ENCODE results near the gene C5. TPM values are rescaled to one million over a fixed set of nuclear protein-coding genes. Genes with fewer than 3 reads are reported as not detected.
"Not testable (repeated sequence)": the region's sequence is repeated elsewhere in the genome, so short reads cannot be mapped to it uniquely, and the experiment has no call there.

C5 gene
- 2.4 and 3.8 TPM in 2 replicates for polyA plus RNA-seq (2014; cell fraction: cytosol; rRNA removed)
- polyA plus RNA-seq (2014; cell fraction: nucleus; rRNA removed), result 2.4 and 3.0 TPM in 2 replicates

- no peak for DNase-seq (ENCODE audit: low spot score)
These were observed at the start of gene C5 for GRCh38 chr9:121050128-121050988. Gene C5, minus strand, starts transcription at chr9:121050275. Its CDS starts 29 bp downstream, at chr9:121050246.

GRCh38 chr9:121098567-121099198 lies 48.6 kb upstream of the C5 start:
- DNase-seq (ENCODE audit: low spot score), result no peak

- peak; percentile 65 for DNase-seq (ENCODE audit: low spot score)
These were observed 45.0 kb upstream of the C5 start for GRCh38 chr9:121095057-121095456.

DNA sequence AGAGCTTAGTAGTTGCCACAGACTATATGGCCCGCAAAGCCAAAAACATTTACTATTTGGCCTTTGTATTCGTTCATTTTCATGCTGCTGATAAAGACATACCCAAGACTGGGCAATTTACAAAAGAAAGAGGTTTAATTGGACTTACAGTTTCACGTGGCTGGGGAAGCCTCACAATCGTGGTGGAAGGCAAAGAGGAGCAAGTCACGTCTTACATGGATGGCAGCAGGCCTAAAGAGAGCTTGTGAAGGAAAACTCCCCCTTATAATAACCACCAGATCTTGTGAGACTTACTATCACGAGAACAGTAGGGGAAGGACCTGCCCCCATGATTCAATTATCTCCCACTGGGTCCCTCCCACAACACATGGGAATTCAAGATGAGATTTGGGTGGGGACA lies 40.7 kb upstream of the C5 start:
- DNase-seq (ENCODE audit: low spot score), result not testable (repeated sequence)

GRCh38 chr9:121088576-121088975 lies 38.5 kb upstream of the C5 start:
- DNase-seq (ENCODE audit: low spot score), result no peak

GRCh38 chr9:121085661-121086060 lies 35.6 kb upstream of the C5 start:
- DNase-seq (ENCODE audit: low spot score), result no peak

DNA sequence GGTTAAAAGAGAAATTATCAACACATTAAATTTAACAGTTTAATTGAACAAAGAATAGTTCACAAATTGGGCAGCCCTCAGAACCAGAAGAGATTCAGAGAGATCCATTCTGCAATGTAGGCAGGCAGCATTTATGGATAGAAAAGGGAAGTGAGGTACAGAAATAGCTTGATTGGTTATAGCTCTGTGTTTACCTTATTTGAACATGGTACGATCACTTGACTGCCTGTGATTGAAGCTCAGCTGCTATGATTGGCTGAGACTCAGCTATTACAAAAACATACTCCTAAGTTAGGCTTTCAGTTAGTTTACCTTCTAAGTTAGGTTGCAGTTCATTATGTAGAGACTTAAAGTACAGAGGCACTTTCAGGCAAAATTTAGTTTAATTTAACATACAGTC lies 32.0 kb upstream of the C5 start:
- no peak for DNase-seq (ENCODE audit: low spot score)

DNA sequence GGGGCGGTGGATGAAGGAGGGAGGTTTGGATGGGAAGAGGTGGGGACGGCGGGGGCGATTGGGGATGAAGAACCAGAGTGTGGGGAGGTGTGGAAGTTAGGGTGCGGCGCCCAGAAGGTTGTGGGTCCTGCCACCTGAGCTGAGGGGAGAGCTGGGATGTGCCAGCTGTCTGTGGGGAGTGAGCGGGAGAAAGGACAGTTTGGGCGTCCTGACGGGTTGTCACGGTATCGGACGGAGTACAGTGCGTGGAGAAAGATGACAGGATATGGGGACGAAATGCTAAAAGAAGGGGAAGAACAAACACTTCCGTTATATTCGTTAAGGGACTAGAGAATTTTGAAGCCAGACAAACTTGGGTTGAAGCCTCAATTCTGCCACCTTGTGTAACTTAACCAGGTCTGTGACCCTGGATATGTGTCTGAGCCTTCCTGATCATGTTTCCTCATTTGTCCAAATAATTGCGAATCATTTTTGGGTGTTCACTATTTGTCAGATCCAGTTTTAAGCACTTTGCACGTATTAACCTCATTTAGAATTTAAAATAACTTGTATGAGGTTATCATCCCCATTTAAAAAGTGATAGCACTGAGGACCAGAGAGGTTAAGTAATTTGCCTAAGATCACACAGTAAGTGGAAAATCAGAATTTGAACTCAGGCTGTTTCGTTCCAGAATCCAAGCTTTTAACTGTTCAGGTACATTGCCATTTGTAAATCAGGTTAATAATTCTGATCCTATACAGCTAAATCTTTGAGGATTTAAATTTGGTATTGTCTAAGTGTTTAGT lies 25.4 kb upstream of the C5 start:
- no peak for DNase-seq (ENCODE audit: low spot score)

GRCh38 chr9:121074370-121075250 lies 24.5 kb upstream of the C5 start, which contains the start of gene CNTRL:
Gene CNTRL, plus strand, starts transcription at chr9:121074955. Its CDS starts 13,372 bp downstream, at chr9:121088327.
- peak; percentile 95 for DNase-seq (ENCODE audit: low spot score)

DNA sequence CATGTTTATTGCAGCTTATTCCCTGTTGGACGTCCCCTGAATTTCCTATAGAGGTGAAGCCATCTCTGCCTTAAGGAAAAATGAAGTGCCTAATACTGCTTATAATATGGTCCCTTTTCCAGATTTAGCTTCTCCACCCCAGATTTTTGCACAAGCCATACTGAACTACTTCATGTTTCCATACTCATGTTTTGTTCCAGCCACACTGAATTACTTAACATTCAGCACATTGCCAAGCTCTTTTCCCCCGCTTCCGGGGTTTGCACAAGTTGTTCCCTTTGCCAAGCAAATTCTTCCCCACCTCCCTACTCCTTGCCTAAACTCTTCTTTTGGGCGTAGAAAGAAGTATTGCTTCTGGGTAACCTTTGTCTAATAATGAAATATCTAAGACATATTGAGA lies 23.0 kb upstream of the C5 start:
- DNase-seq (ENCODE audit: low spot score), result no peak

- no peak for DNase-seq (ENCODE audit: low spot score)
These were observed 21.8 kb upstream of the C5 start for GRCh38 chr9:121071756-121072421.

GRCh38 chr9:121071370-121071755 lies 21.3 kb upstream of the C5 start:
- no peak for DNase-seq (ENCODE audit: low spot score)

DNA sequence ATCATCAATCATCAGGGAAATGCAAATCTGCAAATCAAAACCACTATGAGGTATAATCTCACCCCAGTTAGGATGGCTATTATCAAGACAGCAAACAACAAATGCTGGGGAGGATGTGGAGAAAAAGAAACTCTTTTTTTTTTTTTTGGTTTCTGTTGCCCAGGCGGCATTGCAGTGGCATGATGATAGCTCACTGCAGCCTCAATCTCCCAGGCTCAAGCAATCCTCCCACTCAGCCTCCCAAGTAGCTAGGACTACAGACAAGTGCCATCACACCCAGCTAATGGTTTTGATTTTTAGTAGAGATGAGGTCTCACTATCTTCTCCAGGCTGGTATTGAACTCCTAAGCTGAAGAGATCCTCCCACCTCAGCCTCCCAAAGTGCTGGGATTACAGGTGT lies 19.3 kb upstream of the C5 start:
- no peak for DNase-seq (ENCODE audit: low spot score)

- no peak for DNase-seq (ENCODE audit: low spot score)
These were observed 17.6 kb upstream of the C5 start for GRCh38 chr9:121067640-121068039.

DNA sequence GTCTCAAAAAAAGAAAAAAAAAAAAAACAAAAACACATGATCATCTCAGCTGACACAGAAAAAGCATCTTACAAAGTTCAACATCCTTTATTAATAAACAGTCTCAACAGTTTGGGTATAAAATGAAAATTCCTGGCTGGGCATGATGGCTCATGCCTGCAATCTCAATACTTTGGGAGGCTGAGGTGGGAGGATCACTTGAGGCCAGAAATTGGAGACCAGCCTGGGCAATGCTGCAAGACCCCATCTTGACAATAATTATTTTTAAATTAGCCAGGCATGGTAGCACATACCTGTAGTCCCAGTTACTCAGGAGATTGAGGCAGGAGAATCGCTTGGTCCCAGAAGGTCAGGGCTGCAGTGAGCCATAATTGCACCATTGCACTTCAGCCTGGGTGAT lies 16.8 kb upstream of the C5 start:
- DNase-seq (ENCODE audit: low spot score), result no peak

- DNase-seq (ENCODE audit: low spot score), result peak; percentile 55
These were observed 10.0 kb upstream of the C5 start for GRCh38 chr9:121059998-121060636.

- no peak for DNase-seq (ENCODE audit: low spot score)
These were observed 9.4 kb upstream of the C5 start for GRCh38 chr9:121059513-121059912.

GRCh38 chr9:121057821-121058220 lies 7.7 kb upstream of the C5 start:
- DNase-seq (ENCODE audit: low spot score), result no peak

GRCh38 chr9:121055642-121056143 lies 5.6 kb upstream of the C5 start:
- no peak for DNase-seq (ENCODE audit: low spot score)

DNA sequence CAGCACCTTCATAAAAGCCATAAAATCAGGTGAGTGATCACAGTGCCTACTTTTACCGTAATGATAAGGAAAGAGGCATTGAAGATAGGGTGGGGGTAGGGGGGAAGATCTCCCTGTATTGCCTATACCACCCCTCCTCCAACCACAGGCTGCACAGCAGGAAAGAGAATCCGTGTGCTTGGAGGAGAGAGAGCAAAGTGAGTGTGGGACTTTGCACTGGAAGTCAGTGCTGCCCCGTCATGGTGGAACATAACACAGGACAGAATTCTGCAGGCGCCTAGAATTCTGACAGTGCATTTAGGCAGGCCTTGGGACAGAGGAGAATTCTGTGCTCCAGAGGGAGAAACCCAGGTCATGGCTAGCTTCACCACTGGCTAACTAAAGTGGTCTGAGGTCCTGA lies 3.5 kb upstream of the C5 start:
- DNase-seq (ENCODE audit: low spot score), result no peak

All from SK-N-DZ (cell line).